Measurements from ENCODE around the gene CA12. TPM values are rescaled to one million over a fixed set of nuclear protein-coding genes. Genes with fewer than 3 reads are reported as not detected.
A peak's percentile ranks its signal among the peaks of the same experiment; 100 is the strongest.

The CA12 gene
- total RNA-seq, 4 donors from 2014 or later = 13.3 to 46.7 (median 17.5) TPM

DNA sequence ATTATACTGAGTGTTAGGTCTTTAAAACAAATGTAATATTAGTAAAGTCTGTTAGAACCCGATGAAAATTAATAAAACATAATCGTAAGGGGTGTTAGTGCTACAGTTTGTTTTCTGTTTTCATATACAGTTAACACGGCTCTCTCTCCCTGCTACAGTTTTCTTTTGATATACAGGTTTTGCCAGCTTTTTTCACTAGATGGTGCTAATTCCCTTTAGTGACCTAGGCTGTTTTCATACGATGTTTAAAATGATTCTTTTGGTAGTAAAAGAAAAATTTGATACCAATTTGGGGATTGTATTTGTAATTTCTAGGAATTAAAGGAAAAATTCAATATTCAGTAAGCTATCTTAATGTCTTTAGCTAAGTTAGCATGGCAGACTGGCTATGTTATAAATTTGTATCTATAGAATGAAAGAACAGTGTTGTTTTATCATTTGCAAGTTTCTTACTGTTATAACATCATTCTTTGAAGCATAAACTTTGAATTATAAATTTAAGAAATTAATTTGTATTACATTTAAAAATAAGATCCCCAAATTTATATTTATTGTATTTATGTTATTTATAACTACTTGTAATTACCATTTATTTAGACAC lies 92.8 kb downstream of the CA12 start:
- 0 to 7% methylated on average over 4 of the region's 4 CpGs for WGBS, 2 donors (ENCODE audit: low coverage in 1 of 2)
- Histone ChIP-seq H3K9me3 (no peaks in the 10 kb centered on the region), H3K27ac (no peak overlapping the region), H3K4me3 (no peak overlapping the region), H3K4me1 (peaks cover 0 to 15% (median 0%) of the 10 kb centered on the region in 3 donors), H3K27me3 (no peaks in the 10 kb centered on the region), H3K36me3 (peaks cover 0 to 59% of the 10 kb centered on the region in 2 donors)
- no peak for ATAC-seq
- TF ChIP-seq CTCF (IDR thresholded peaks at IDR 0.05) (peak; percentile 40 to 73 (median 69)), EP300 (IDR thresholded peaks at IDR 0.05) (no peak), POLR2A (IDR thresholded peaks at IDR 0.05) (no peak), POLR2AphosphoS5 (IDR thresholded peaks at IDR 0.05) (no peak)

GRCh38 chr15:63288342-63288741 lies 93.3 kb downstream of the CA12 start:
- TF ChIP-seq POLR2AphosphoS5 (IDR thresholded peaks at IDR 0.05) (no peak), CTCF (IDR thresholded peaks at IDR 0.05) (no peak), POLR2A (IDR thresholded peaks at IDR 0.05) (no peak), EP300 (IDR thresholded peaks at IDR 0.05) (no peak)
- H3K9me3 ChIP-seq = no peaks in the 10 kb centered on the region
- no peaks in the 10 kb centered on the region for H3K27me3 ChIP-seq
- H3K4me1 ChIP-seq = peaks cover 0 to 15% (median 0%) of the 10 kb centered on the region in 3 donors
- no peak overlapping the region for H3K27ac ChIP-seq
- ATAC-seq = no peak
- WGBS, 2 donors (ENCODE audit: low coverage in 1 of 2) = 36 to 63% methylated on average over 1 of the region's 1 CpG
- H3K4me3 ChIP-seq = no peak overlapping the region
- H3K36me3 ChIP-seq = peaks cover 0 to 60% of the 10 kb centered on the region in 2 donors

- Histone ChIP-seq H3K4me1 (peaks cover 0 to 19% (median 0%) of the 10 kb centered on the region in 3 donors), H3K9me3 (no peaks in the 10 kb centered on the region), H3K36me3 (peaks cover 0 to 57% of the 10 kb centered on the region in 2 donors), H3K27ac (no peak overlapping the region), H3K4me3 (no peak overlapping the region), H3K27me3 (no peaks in the 10 kb centered on the region)
- WGBS, 2 donors (ENCODE audit: low coverage in 1 of 2) = 69 to 73% methylated on average over 2 of the region's 2 CpGs
- ATAC-seq = no peak
- TF ChIP-seq POLR2A (IDR thresholded peaks at IDR 0.05) = no peak
- no peak for TF ChIP-seq POLR2AphosphoS5 (IDR thresholded peaks at IDR 0.05)
- no peak for TF ChIP-seq CTCF (IDR thresholded peaks at IDR 0.05)
- TF ChIP-seq EP300 (IDR thresholded peaks at IDR 0.05) = no peak
Observed at GRCh38 chr15:63287109-63287508, 94.5 kb downstream of the CA12 start.

GRCh38 chr15:63284335-63284734 lies 97.3 kb downstream of the CA12 start:
- WGBS, 2 donors (ENCODE audit: low coverage in 1 of 2) = 96% methylated on average over 3 to 5 of the region's 6 CpGs

More at GRCh38 chr15:63284335-63284734, 97.3 kb downstream of the CA12 start:
- H3K36me3 ChIP-seq = peaks cover 0 to 77% of the 10 kb centered on the region in 2 donors
- no peak overlapping the region for H3K27ac ChIP-seq
- peaks cover 0 to 12% (median 0%) of the 10 kb centered on the region in 3 donors for H3K4me1 ChIP-seq
- H3K27me3 ChIP-seq = no peaks in the 10 kb centered on the region
- no peak overlapping the region for H3K4me3 ChIP-seq
- no peaks in the 10 kb centered on the region for H3K9me3 ChIP-seq
- ATAC-seq = no peak
- TF ChIP-seq CTCF (IDR thresholded peaks at IDR 0.05) (no peak), POLR2A (IDR thresholded peaks at IDR 0.05) (no peak), EP300 (IDR thresholded peaks at IDR 0.05) (no peak), POLR2AphosphoS5 (IDR thresholded peaks at IDR 0.05) (no peak)
